Embryonic facial prominence (tissue), 1 donor: Measurements from ENCODE around the gene CUEDC2.

Experiments used
- DNase-seq: peaks from one replicate; pipeline ENCODE4 v3.0.0-alpha.2; 2016; ENCODE audit errors: extremely low spot score

CUEDC2 gene

DNA sequence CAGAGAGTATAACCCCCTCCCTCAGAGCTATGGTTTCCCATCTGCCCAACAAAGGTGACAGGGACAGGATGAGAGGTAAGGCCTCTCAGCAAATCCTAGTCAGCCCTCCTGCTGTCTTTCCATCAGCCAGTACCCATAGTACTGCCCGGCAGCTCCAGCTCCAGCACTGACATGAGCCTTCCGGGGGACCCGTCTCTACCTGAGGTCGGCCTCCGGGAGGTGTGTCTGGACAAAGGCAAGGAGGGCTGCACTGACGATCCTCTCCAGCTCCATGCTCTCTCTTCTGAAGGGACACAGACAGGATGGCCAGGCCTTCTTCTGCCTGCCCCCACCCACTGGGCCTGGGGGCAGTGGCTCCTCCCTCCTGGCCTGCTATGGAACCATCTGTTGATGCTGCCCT lies 7.5 kb downstream of the CUEDC2 start:
- DNase-seq, result no peak

- no peak for DNase-seq
Observed at GRCh38 chr10:102424145-102424544, 8.2 kb downstream of the CUEDC2 start.

DNA sequence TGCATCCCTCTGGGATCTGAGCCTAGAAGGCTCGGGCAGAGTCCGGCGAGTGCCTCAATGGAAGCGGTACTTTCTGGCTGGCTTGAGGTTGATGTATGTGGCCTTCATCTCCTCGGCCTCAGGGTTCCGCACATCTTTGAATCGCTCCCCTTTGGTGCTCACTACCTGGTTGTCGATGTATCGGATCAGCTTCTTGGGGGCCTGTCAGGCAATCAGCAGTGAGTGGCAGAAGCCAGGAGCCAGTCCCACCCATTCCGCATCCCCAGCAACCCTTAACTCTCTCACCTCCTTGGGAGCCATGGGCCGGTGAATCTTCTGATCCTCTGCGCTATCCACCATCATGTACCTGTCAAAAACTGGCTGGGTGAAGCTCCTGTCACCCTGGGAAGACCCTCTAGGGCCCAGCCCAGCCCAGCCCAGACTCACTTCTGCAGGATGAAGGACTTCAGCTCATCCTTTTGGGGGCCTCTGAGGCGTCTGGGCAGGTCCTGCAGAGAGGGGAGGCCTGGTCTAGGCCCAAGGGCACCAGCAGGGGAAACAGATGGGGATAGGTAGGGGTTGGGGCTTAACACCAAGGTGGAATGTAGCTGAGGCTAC lies 8.9 kb downstream of the CUEDC2 start:
- no peak for DNase-seq

DNA sequence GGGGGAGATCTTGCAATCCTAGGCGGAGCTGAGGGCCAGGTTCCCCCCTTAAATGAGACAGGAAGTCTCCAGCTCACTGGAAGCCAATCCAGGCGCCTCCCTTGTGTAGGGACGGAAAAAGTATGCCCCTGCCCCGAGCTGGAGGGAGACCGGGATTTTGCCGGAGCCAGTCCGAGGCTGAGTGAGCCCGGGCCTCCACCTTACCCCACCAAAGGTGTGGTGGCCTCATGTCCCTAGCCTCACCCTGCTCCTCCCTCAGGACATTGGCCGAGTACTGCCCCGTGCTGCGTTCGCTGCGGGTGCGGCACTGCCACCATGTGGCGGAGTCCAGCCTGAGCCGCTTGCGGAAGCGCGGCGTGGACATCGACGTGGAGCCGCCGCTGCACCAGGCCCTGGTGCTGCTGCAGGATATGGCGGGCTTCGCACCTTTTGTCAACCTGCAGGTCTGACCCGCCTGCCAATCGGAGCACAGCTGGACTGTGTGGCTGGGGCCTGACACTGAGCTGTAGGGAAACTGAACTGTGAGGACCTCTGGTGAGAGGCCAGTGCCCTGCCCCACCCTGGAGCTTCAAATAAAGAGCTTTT lies 9.7 kb downstream of the CUEDC2 start:
- DNase-seq, result no peak

DNA sequence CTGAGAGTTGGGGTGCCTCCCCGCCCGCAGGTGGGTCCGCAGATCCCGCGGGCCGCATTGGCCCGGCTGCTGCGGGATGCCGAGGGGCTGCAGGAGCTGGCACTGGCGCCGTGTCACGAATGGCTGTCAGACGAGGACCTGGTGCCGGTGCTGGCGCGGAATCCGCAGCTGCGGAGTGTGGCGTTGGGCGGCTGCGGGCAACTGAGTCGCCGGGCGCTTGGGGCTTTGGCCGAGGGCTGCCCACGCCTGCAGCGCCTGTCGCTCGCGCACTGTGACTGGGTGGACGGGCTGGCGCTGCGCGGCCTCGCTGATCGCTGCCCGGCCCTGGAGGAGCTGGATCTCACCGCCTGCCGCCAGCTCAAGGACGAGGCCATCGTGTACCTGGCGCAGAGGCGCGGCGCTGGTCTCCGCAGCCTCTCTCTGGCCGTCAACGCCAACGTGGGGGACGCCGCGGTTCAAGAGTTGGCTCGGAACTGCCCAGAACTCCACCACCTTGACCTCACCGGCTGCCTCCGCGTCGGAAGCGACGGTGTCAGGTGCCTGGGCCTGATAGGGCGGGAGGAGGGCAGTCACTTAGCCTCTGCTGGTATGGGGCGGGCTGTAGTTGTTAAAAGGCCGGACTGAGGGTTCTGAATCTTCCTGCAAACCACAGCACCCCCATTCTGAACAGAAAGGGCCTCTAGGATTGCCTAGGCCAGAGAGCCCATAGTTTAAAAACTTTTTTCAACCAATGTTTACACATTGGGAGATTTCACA lies 10.4 kb downstream of the CUEDC2 start:
- DNase-seq, result no peak

GRCh38 chr10:102421507-102421756 lies 10.9 kb downstream of the CUEDC2 start:
- no peak for DNase-seq

DNA sequence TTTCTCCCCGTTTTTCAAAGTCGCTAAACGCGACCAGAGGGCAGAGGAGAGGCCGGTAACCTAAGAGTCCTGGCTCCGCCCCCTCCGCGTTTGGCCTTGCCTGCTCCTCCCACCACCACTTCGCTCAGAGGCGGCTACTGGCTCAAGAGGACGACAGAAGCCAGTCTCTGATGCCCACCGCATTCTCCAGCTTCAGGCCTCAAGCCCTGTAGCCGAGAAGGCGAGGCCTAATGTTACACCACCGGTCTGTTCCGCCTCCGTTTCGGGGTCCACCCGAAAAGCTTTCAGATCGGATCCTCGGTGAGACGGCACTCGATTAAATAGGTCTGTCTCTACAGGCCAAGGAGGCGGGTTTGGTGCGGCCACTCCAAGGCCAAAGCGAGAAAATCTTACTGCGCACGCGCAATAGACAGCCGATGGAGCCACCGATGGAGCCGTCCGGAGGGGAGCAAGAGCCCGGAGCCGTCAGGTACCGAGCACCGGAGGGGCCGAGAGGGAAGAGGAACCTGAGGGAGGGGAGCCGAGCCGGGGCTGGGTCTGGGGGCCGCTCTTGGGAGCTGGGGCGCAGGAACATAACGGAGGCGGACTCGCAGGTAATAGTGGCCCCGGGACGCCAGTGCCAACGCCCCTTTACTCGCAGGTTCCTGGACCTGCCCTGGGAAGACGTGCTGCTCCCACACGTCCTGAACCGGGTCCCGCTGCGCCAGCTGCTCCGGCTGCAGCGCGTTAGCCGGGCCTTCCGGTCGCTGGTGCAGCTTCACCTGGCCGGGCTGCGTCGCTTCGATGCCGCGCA lies 11.5 kb downstream of the CUEDC2 start, which contains the start of gene FBXL15:
TSS of gene FBXL15 (plus strand) at position 123 of the 793 bp plus-strand sequence. CDS start at position 417, 294 bp downstream.
- DNase-seq, result peak; percentile 93

DNA sequence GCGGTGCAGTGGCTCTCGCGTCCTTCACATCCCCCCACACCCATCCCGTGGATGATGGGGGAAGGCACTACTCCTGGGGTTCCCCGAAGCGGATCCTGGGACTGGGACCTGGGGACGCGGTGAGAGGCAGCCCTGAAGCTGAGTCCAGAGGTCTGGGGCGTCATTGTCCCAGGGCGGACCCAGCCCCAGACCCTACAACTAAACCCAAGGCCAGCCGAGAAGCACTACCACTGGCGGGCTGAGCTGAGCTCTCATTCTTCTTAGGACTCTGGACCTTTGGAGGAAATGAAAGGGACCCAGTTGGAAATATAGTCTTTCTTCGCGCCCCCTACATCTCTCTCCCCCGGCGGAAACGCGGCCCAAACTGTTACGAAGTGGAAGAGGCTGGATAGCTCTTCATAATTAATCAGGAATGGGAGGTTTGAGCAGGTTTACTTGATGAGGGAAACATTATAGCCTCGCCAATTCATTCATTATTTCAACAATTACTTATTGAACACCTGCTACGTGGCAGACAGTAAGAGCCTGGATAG lies 12.1 kb downstream of the CUEDC2 start:
- no peak for DNase-seq

GRCh38 chr10:102419269-102420180 lies 12.8 kb downstream of the CUEDC2 start:
- no peak for DNase-seq

- no peak for DNase-seq
Observed at GRCh38 chr10:102418622-102419268, 13.6 kb downstream of the CUEDC2 start, which contains the start of gene PSD. TSS of gene PSD (minus strand) at chr10:102418785. CDS start at chr10:102417038, 1,747 bp downstream.

DNA sequence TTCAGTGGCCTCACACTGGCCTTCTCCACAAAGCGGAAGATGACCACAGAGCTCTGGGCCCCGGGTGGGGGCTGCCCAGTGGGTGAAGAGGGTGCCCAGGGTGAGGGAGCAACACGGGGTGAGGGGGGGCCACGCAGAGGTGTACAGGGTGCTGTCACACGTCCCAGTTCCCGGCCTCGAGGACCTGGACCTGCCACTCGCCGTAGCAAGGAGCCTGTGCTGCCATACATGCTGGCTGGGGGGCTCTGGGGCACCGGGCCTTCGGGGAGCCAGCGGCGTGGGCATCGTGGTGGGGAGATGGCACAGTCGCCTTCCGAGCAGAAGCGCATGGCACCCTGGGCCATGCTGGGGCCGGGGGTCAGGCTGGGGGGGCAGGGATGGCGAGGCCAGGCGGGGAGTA lies 15.7 kb downstream of the CUEDC2 start:
- no peak for DNase-seq

DNA sequence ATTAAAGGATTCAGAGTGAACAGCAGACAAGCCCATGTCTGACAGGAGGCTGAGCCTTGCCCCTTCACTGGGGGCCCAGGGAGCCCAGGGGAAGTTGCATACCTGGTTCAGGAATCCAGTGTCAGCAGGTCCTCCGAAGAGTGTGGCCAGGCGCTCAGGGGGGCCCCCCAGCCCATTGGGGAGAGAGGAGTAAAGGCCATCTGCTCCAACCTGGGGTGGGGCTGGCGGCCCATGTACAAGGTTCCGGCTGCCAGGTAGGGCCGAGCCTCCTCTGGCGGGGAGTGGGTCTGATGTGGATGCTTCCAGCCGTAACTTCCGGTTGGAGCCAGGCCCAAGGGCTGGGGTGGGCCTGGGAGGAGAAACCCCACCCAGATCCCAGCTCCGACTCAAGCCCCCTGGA lies 16.1 kb downstream of the CUEDC2 start:
- no peak for DNase-seq

DNA sequence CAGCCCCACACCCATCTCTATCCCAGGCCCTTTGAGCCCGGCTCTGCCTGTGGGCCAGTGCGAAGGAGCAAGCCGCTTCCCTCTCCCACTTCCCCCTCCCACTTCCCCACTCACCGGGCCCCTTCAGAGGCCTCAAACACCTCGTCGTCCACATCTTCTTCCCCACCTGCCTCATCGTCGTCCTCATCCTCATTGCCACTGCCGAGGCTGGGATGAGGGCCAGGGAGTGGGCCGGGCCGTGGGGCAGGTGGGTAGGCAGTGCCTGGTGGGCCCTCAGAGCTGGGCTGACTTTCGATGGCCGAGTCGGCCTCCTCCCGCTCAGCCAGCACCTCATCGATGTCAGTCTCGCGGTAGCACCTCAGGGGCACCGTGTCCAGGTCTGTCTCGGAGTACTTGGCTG lies 17.6 kb downstream of the CUEDC2 start:
- DNase-seq, result no peak

DNA sequence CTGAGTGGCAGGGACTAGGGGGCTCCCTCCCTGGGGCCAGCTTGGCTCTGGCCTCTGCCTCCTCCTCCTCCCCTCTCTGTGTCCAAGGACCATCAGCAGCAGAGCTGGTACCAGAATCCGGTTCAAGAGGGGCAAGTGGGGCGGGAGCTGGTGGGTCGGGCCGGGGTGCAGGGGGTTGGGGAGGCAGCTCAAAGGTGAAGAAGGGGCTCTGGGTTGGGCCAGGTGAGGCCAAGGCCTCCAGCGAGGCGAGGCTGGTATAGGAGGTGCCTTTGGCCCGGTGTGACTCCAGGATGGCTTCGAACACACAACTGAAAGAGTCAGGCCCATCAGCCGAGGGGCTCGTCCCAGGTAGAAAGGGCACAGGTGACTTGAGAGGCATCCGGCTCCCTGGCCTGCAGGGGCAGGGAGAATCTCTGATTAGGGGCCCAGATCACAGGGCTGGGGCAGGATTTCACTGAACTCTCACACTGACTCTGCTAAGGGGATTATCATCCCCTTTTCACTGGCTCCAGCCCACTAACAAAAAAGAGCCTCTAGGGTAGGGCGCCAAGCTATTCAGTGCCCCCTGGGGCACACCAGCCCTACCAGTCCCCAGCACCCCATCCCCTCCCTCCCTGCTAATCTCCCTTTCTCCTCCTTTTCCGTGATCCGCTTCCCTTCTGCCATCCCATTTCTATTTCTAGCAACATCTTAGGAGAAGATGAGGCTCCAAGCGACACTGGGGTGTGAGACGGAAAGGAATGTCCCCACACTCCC lies 18.4 kb downstream of the CUEDC2 start:
- no peak for DNase-seq

GRCh38 chr10:102413053-102413705 lies 19.2 kb downstream of the CUEDC2 start:
- DNase-seq, result no peak

DNA sequence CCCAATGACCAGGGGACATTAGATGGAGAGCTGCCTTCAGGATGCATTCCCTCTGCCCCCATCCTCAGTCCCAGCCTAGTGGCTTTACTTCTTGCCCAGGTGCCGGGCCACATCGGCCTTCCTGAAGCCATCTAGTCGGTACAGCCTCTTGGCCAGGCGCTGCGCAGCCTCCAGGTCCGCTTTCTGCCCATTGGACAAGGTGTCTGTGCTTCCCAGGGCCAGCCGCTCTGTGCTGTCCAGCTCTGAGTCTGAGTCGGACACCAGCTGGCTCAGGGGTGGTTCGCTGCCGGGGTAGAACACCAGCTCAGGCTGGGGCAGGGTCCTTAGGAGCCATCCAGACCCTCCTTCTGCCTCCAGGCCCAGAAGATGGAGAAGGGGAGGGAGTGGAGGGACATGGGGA lies 20.1 kb downstream of the CUEDC2 start:
- no peak for DNase-seq

- no peak for DNase-seq
Observed at GRCh38 chr10:102411341-102412255, 20.8 kb downstream of the CUEDC2 start.

DNA sequence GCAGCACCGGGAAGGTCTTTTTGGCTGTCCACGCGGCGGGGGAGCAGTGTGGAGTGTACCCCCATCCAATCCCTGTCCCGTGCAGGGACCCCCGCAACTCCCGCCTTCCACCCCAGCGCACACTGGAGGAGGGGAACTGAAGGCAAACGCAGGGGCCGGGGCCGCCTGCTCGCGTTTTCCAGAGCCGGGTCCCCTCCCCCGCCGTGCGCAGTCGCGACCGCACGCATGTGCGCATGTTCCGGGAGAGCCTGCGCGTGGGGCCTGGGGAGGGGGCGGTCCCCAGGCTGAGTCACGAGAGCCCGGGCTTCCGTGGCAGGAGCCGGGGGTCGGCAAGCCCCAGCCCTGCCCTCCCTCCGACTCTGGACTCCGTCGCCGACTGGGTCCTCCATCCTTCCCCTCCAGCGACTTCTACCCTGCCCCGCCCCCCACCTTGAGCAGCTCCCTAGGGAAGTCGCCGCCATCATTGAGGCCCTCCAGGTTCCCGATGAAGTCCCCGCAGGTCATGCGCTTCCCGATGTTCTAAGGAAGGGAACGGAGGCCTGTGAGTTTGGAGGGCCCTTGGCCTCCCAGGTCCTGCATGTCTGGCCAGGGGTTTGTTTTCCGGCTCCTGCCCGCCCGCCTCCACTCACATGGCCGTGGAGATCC lies 21.8 kb downstream of the CUEDC2 start:
- peak; percentile 40 for DNase-seq
